HG03196 (cell line): Measurements from ENCODE around the gene DENND5B.
"Not testable (repeated sequence)": the region's sequence is repeated elsewhere in the genome, so short reads cannot be mapped to it uniquely, and the experiment has no call there.

Experiments
- ATAC-seq: cut with Tn5 transposase; IDR thresholded peaks from one replicate; pipeline ENCODE4 v1.9.1; 2021; ENCODE audit not compliant: unreplicated experiment

DENND5B gene

GRCh38 chr12:31560516-31560915 lies 30.4 kb downstream of the DENND5B start:
- ATAC-seq, result no peak

- ATAC-seq, result no peak
Measured at GRCh38 chr12:31558521-31558920, 32.4 kb downstream of the DENND5B start.

GRCh38 chr12:31557707-31558106 lies 33.2 kb downstream of the DENND5B start:
- ATAC-seq, result no peak

GRCh38 chr12:31555466-31555865 lies 35.5 kb downstream of the DENND5B start:
- ATAC-seq, result not testable (repeated sequence)

- not testable (repeated sequence) for ATAC-seq
Measured at GRCh38 chr12:31550590-31550989, 40.3 kb downstream of the DENND5B start.

- no peak for ATAC-seq
Measured at GRCh38 chr12:31536672-31537071, 54.3 kb downstream of the DENND5B start.

GRCh38 chr12:31533470-31533869 lies 57.5 kb downstream of the DENND5B start:
- ATAC-seq, result no peak

- ATAC-seq, result no peak
Measured at GRCh38 chr12:31531893-31532292, 59.0 kb downstream of the DENND5B start.

- no peak for ATAC-seq
Measured at GRCh38 chr12:31528095-31528494, 62.8 kb downstream of the DENND5B start.

- ATAC-seq, result no peak
Measured at GRCh38 chr12:31527083-31527482, 63.9 kb downstream of the DENND5B start.

- no peak for ATAC-seq
Measured at GRCh38 chr12:31526158-31526546, 64.8 kb downstream of the DENND5B start.

GRCh38 chr12:31525496-31526157 lies 65.3 kb downstream of the DENND5B start:
- no peak for ATAC-seq

GRCh38 chr12:31524791-31525495 lies 66.0 kb downstream of the DENND5B start:
- ATAC-seq, result peak; percentile 73

GRCh38 chr12:31523306-31523705 lies 67.6 kb downstream of the DENND5B start:
- ATAC-seq, result no peak

- ATAC-seq, result no peak
Measured at GRCh38 chr12:31522607-31523006, 68.3 kb downstream of the DENND5B start.

- no peak for ATAC-seq
Measured at GRCh38 chr12:31521964-31522363, 69.0 kb downstream of the DENND5B start.

GRCh38 chr12:31519511-31519910 lies 71.4 kb downstream of the DENND5B start:
- no peak for ATAC-seq

- no peak for ATAC-seq
Measured at GRCh38 chr12:31518680-31519227, 72.2 kb downstream of the DENND5B start.

GRCh38 chr12:31517994-31518393 lies 72.9 kb downstream of the DENND5B start:
- ATAC-seq, result no peak

- ATAC-seq, result no peak
Measured at GRCh38 chr12:31516702-31517101, 74.2 kb downstream of the DENND5B start.

GRCh38 chr12:31514912-31515311 lies 76.0 kb downstream of the DENND5B start:
- ATAC-seq, result no peak

- ATAC-seq, result no peak
Measured at GRCh38 chr12:31510034-31510433, 80.9 kb downstream of the DENND5B start.
